GM13976 (cell line): ENCODE results near the gene FNBP1.

ENCODE experiments used
- DNase-seq: peaks from one replicate; pipeline ENCODE4 v3.0.0; 2012; ENCODE audit warnings: low spot score
- in situ Hi-C: fragments of 300-500 bp; cut with MboI; formaldehyde crosslinking; loops from one replicate; pipeline ENCODE4 v1.12.0; 2022; ENCODE audit warnings: low sequenced_read_pairs, mixed read lengths, inconsistent platforms; ENCODE audit not compliant: unreplicated experiment
- TF ChIP-seq, protein P1 (sequence below): IDR thresholded peaks from 2 replicates; pipeline ENCODE4 v1.5.1; 2012; ENCODE audit warnings: borderline replicate concordance, mild to moderate bottlenecking; ENCODE audit not compliant: insufficient read depth; ENCODE audit errors: extremely low read depth, missing control alignments, control extremely low read depth

Gene FNBP1

DNA sequence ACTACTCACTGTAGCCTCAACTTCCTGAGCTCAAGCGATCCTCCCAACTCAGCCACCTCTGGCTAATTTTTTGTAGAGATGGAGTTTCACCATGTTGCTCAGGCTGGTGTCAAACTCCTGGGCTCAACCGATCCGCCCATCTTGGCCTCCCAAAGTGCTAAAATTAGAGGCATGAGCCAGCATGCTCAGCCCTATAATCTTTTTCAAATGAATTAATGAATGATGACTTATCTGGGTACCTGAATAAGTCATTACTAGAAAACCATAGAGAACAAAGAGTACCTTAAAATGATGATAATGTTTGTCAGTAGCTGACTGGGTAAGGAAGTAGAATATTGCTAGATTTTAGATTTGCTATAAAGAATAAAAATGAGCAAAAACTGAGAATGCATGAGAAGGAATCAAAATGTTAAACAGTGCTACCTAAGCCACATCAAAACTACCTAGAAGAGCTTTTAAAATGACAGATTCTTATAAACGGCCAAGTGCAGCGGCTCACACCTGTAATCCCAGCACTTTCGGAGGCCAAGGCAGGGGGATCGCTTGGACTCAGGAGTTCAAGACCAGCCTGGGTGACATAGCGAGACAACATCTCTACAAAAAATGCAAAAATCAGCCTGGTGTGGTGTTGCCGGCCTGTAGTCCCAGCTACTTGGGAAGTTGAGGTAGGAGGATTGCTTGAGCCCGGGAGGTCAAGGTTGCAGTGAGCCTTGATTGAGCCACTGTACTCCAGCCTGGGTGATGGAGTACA, 13.6 kb downstream of the FNBP1 start:
- TF ChIP-seq, protein P1, sequence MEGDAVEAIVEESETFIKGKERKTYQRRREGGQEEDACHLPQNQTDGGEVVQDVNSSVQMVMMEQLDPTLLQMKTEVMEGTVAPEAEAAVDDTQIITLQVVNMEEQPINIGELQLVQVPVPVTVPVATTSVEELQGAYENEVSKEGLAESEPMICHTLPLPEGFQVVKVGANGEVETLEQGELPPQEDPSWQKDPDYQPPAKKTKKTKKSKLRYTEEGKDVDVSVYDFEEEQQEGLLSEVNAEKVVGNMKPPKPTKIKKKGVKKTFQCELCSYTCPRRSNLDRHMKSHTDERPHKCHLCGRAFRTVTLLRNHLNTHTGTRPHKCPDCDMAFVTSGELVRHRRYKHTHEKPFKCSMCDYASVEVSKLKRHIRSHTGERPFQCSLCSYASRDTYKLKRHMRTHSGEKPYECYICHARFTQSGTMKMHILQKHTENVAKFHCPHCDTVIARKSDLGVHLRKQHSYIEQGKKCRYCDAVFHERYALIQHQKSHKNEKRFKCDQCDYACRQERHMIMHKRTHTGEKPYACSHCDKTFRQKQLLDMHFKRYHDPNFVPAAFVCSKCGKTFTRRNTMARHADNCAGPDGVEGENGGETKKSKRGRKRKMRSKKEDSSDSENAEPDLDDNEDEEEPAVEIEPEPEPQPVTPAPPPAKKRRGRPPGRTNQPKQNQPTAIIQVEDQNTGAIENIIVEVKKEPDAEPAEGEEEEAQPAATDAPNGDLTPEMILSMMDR: no peak
- in situ Hi-C loops: no loop called here
- DNase-seq: no peak

DNA sequence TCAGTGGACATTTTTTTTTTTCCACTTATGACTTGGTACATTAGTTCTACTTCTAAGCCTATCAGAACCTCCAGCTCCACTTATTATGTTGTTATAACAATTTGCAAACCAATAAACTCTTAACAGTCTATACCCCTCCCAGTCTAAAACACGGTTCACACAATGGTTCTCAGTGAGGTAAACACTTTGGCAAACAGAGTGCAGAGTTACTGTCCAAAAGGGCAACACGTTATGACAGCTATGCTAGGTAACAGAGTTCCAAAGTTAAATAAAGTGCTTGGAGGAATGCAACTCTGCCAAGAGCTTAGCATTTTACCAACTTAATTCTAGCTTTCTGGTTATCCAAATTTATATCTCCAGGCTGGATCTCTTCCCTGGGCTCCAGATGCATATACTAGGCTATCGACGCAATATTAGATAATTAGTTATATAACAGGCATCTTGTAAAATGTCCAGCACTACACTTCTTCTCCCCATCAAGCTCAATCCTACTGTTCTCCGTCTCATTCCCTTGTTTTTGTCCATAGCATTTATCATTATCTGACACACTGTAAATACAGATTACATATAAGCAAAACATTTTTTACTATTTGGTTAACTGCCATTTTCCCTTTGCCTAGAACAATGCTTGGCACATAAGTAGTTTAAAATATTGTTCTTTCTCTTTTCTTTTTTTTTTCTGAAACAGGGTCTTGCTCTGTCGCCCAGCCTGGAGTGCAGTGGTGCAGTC, 14.3 kb downstream of the FNBP1 start:
- TF ChIP-seq, protein P1: no peak
- DNase-seq: no peak
- in situ Hi-C loops: no loop called here

DNA sequence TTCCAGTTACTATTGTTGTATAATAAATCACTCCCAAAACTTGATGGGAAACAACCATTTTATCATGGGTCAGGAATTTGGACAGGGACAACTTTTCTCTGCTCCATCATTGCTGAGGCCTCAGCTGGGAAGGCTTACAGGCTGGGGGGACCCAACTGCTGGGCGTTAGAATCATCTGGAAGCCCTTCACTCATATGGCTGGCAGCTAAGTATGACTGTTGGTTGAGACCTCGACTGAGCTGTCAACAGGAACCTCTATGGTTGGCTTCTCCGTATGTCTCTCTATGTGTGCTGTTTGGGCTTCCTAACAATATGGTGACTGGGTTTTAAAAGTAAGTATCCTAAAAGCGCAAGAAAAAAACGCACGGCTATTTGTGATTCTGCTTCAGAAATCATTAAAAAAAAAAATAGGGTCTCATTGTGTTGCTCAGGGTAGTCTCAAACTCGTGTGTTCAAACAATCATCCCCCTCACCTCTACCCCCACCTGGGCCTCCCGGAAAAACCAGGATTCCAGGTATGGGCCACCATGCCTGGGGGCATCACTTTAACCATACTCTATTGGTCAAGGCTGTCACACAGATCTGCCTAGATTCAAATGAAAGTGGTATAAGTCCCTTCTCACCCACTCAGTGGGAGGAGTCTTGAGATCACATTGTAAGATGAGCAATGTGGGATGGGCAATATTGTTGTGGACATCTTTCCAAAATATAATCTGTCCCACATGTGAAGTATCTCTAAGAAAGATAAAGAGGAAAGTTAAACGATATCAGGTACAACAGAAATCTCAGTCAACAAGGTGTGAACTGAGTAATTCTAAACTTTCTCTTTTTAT, 15.2 kb downstream of the FNBP1 start:
- TF ChIP-seq, protein P1: no peak
- no peak for DNase-seq
- in situ Hi-C loops: no loop called here

DNA sequence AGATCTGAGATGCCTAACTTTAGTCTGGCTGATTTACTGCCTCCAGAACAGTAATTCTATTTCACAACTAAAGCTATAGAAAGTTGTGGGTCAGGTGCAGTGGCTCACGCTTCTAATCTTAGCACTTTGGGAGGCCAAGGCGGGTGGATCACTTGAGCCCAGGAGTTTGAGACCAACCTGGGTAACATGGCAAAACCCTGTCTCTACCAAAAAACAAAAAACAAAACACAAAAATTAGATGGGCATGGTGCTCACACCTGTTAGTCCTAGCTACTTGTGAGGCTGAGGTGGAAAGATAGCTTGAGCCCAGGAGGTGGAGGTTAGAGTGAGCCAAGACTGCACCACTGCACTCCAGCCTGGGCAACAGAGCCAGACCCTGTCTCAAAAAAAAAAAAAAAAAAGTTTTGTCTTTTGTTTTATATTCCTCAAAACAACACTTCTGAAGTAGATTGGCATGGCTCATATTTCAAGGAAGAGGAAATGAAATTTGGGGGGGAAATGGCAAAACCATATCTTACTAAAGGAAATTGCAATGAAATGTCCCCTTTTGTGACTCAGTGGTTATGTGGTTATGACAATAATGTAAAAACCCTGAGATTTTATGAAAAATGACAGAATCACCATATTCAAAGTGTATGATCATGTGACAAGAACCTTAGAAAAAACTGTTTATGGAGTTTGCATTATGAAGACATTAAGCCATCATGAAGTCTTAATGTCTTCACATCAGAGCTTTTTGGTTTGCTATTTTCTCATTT, 16.2 kb downstream of the FNBP1 start:
- TF ChIP-seq, protein P1: no peak
- in situ Hi-C loops: no loop called here
- no peak for DNase-seq

DNA sequence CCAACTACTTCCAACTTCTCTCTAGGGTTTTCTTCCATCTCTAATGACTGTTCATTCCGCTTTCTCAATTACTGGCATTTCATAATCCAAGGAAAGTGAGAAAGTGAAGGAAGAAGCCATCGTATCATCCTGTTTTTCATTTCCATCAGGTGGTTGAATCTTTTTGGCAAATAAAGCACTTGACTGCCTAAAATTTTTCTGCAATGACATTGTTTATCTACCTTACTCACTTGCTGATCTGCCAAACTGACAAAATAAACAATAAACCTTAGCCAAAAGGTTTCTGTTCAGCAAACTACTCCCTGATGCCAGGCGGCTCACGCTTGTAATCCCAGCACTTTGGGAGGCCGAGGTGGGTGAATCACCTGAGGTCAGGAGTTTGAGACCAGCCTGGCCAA, 18.4 kb downstream of the FNBP1 start:
- TF ChIP-seq, protein P1: no peak
- DNase-seq: no peak
- in situ Hi-C loops: no loop called here
